ENCODE data around the gene ATP9A. TPM values are rescaled to one million over a fixed set of nuclear protein-coding genes. Genes with fewer than 3 reads are reported as not detected.

Gene ATP9A
- total and polyA plus RNA-seq, 2 donors (not counting 1 experiment from before 2014, with no cell fraction given): 23.3 to 96.3 TPM

- Histone ChIP-seq H3K4me3 (replicated peaks in 1 of 4; ENCODE audit: control extremely low read depth in 1 of 4, insufficient read depth in 1 of 4, low read depth in 3 of 4, low read length in 4 of 4) (no peak overlapping the region), H3K4me2 (ENCODE audit: extremely low read depth, insufficient read depth, low read length) (no peak overlapping the region), H3K4me1 (ENCODE audit: control insufficient read depth, extremely low read depth, insufficient read depth, low read length) (no peaks in the 10 kb centered on the region), H3K36me3 (ENCODE audit: control insufficient read depth, insufficient read depth, low read length) (no peaks in the 10 kb centered on the region), H3K27ac (ENCODE audit: insufficient read depth, low read length) (no peak overlapping the region), H4K20me1 (ENCODE audit: control insufficient read depth, extremely low read depth, insufficient read depth, low read length) (no peaks in the 10 kb centered on the region), H3K9ac (ENCODE audit: insufficient read depth, low read length) (no peak overlapping the region), H3K27me3 (ENCODE audit: control insufficient read depth, insufficient read depth, low read length) (peaks cover 6% of the 10 kb centered on the region), H3K9me3 (ENCODE audit: control insufficient read depth, insufficient read depth, low read depth, low read length) (no peaks in the 10 kb centered on the region), H2AFZ (ENCODE audit: low read length) (no peak overlapping the region), H3K79me2 (ENCODE audit: control insufficient read depth, insufficient read depth, low read length) (no peaks in the 10 kb centered on the region)
- TF ChIP-seq CTCF (conservative IDR thresholded peaks at IDR 0.05 in 1 of 2, IDR thresholded peaks at IDR 0.05 in 1 of 2; ENCODE audit: low read depth in 1 of 2, low read length in 2 of 2) (no peak), EZH2 (IDR thresholded peaks at IDR 0.05; ENCODE audit: low read length, missing control alignments) (no peak)
- DNase-seq (ENCODE audit: low read depth in 2 of 2): no peak
These were observed 190.6 kb downstream of the ATP9A start for GRCh38 chr20:51577432-51578144.

GRCh38 chr20:51575486-51575885, 192.7 kb downstream of the ATP9A start:
- H2AFZ ChIP-seq (ENCODE audit: low read length): no peak overlapping the region
- no peak overlapping the region for H3K4me3 ChIP-seq (replicated peaks in 1 of 4; ENCODE audit: control extremely low read depth in 1 of 4, insufficient read depth in 1 of 4, low read depth in 3 of 4, low read length in 4 of 4)
- no peak overlapping the region for H3K4me2 ChIP-seq (ENCODE audit: extremely low read depth, insufficient read depth, low read length)
- H3K4me1 ChIP-seq (ENCODE audit: control insufficient read depth, extremely low read depth, insufficient read depth, low read length): peaks cover 3% of the 10 kb centered on the region
- no peaks in the 10 kb centered on the region for H4K20me1 ChIP-seq (ENCODE audit: control insufficient read depth, extremely low read depth, insufficient read depth, low read length)
- no peaks in the 10 kb centered on the region for H3K9me3 ChIP-seq (ENCODE audit: control insufficient read depth, insufficient read depth, low read depth, low read length)
- DNase-seq (ENCODE audit: low read depth in 2 of 2): no peak
- H3K79me2 ChIP-seq (ENCODE audit: control insufficient read depth, insufficient read depth, low read length): no peaks in the 10 kb centered on the region
- peaks cover 12% of the 10 kb centered on the region for H3K27me3 ChIP-seq (ENCODE audit: control insufficient read depth, insufficient read depth, low read length)
- no peaks in the 10 kb centered on the region for H3K36me3 ChIP-seq (ENCODE audit: control insufficient read depth, insufficient read depth, low read length)
- no peak overlapping the region for H3K9ac ChIP-seq (ENCODE audit: insufficient read depth, low read length)
- no peak for TF ChIP-seq CTCF (conservative IDR thresholded peaks at IDR 0.05 in 1 of 2, IDR thresholded peaks at IDR 0.05 in 1 of 2; ENCODE audit: low read depth in 1 of 2, low read length in 2 of 2)
- TF ChIP-seq EZH2 (IDR thresholded peaks at IDR 0.05; ENCODE audit: low read length, missing control alignments): no peak
- H3K27ac ChIP-seq (ENCODE audit: insufficient read depth, low read length): no peak overlapping the region

GRCh38 chr20:51574248-51575033, 193.7 kb downstream of the ATP9A start:
- Histone ChIP-seq H3K4me2 (ENCODE audit: extremely low read depth, insufficient read depth, low read length) (no peak overlapping the region), H2AFZ (ENCODE audit: low read length) (no peak overlapping the region)
- TF ChIP-seq CTCF (conservative IDR thresholded peaks at IDR 0.05 in 1 of 2, IDR thresholded peaks at IDR 0.05 in 1 of 2; ENCODE audit: low read depth in 1 of 2, low read length in 2 of 2): no peak
- no peak for TF ChIP-seq EZH2 (IDR thresholded peaks at IDR 0.05; ENCODE audit: low read length, missing control alignments)

More at GRCh38 chr20:51574248-51575033, 193.7 kb downstream of the ATP9A start:
- peaks cover 12% of the 10 kb centered on the region for H3K27me3 ChIP-seq (ENCODE audit: control insufficient read depth, insufficient read depth, low read length)
- no peaks in the 10 kb centered on the region for H3K36me3 ChIP-seq (ENCODE audit: control insufficient read depth, insufficient read depth, low read length)
- H3K4me3 ChIP-seq (replicated peaks in 1 of 4; ENCODE audit: control extremely low read depth in 1 of 4, insufficient read depth in 1 of 4, low read depth in 3 of 4, low read length in 4 of 4): no peak overlapping the region
- H3K9ac ChIP-seq (ENCODE audit: insufficient read depth, low read length): no peak overlapping the region
- peaks cover 4% of the 10 kb centered on the region for H3K4me1 ChIP-seq (ENCODE audit: control insufficient read depth, extremely low read depth, insufficient read depth, low read length)
- no peaks in the 10 kb centered on the region for H3K79me2 ChIP-seq (ENCODE audit: control insufficient read depth, insufficient read depth, low read length)
- H3K27ac ChIP-seq (ENCODE audit: insufficient read depth, low read length): no peak overlapping the region
- DNase-seq (ENCODE audit: low read depth in 2 of 2): no peak
- no peaks in the 10 kb centered on the region for H4K20me1 ChIP-seq (ENCODE audit: control insufficient read depth, extremely low read depth, insufficient read depth, low read length)
- H3K9me3 ChIP-seq (ENCODE audit: control insufficient read depth, insufficient read depth, low read depth, low read length): no peaks in the 10 kb centered on the region
